K562 (cell line): Measurements from ENCODE around the gene RERE. TPM values are rescaled to one million over a fixed set of nuclear protein-coding genes. Genes with fewer than 3 reads are reported as not detected.

Experiments used
- ATAC-seq: fragments of 200-7000 bp; cut with Tn5 transposase; 3 replicates; pipeline ENCODE4 v1.9.1; 2020; ENCODE audit warnings: moderate library complexity
- BruUV-seq: library from RNA; stranded (reverse); fragments of 400-500 nt; replicated peaks from 2 replicates; lab custom pipeline; 2021; lab: Mats Ljungman, UMichigan
- CTCF ChIA-PET: fragments of 300-600 bp; formaldehyde crosslinking; extraction: SDS; loops from one replicate; lab custom pipeline; 2021; ENCODE audit warnings: low intra/inter-chr PET ratio; lab: Yijun Ruan, JAX
- POLR2A ChIA-PET: fragments of 300-600, 350-650 bp; sonication (Branson Sonifier 250); formaldehyde crosslinking; extraction: SDS; loops from one replicate; lab custom pipeline; 2021; ENCODE audit warnings: antibody characterized with exemption, inconsistent platforms; lab: Yijun Ruan, JAX
- DNase-seq, 4 experiments: peaks; one replicate each; pipeline versions ENCODE4 v3.0.0 to v3.0.0-alpha.2; 2011 to 2018; ENCODE audit warnings: low spot score in 3 of 4, mixed read lengths in 3 of 4; ENCODE audit errors: extremely low read depth in 1 of 4
- FAIRE-seq: peaks from 2 replicates; lab custom pipeline; 2011; peaks lifted over from hg19 to GRCh38; lab: Jason Lieb, UNC
- H2AFZ ChIP-seq: 2 replicates; pipeline ENCODE4 v1.6.0; 2011; ENCODE audit warnings: low read depth, low read length, control low read depth, inconsistent platforms
- H3K27ac ChIP-seq: fragments of 200-600 bp; 3 replicates; pipeline ENCODE4 v1.8.0; 2011; ENCODE audit warnings: low read depth, mild to moderate bottlenecking, control low read depth, inconsistent platforms, low read length, moderate library complexity, mixed read lengths; ENCODE audit errors: extremely low read depth
- H3K27me3 ChIP-seq, 2 experiments: fragments of 300-600 bp in 1 of 2; 2 replicates in 1 of 2; 3 replicates in 1 of 2; pipeline versions ENCODE4 v1.6.0 to v1.8.0; 2011; ENCODE audit warnings: inconsistent platforms in 2 of 2, low read length in 2 of 2, mild to moderate bottlenecking in 1 of 2, mixed read lengths in 1 of 2, moderate library complexity in 1 of 2; ENCODE audit not compliant: control insufficient read depth in 2 of 2, insufficient read depth in 2 of 2
- H3K36me3 ChIP-seq: fragments of 300-600 bp; 3 replicates; pipeline ENCODE4 v1.8.0; 2011; ENCODE audit warnings: mild to moderate bottlenecking, low read length, inconsistent platforms; ENCODE audit not compliant: control insufficient read depth, insufficient read depth
- H3K4me1 ChIP-seq, 2 experiments: fragments of 200-600 bp in 1 of 2; replicated peaks in 1 of 2; 2 replicates in 1 of 2; 3 replicates in 1 of 2; pipeline versions ENCODE4 v1.5.1 to v1.8.0; 2011; ENCODE audit warnings: inconsistent platforms in 2 of 2, low read length in 2 of 2, mild to moderate bottlenecking in 1 of 2, mixed read lengths in 1 of 2, moderate library complexity in 1 of 2; ENCODE audit not compliant: control insufficient read depth in 2 of 2, insufficient read depth in 2 of 2
- H3K4me2 ChIP-seq: 2 replicates; pipeline ENCODE4 v1.6.1; 2011; ENCODE audit warnings: low read length, control low read depth, inconsistent platforms, mixed read lengths; ENCODE audit not compliant: insufficient read depth
- H3K4me3 ChIP-seq: fragments of 200-600 bp; sonication (generic), shearing (Covaris generic); 2 replicates; pipeline ENCODE4 v1.5.1; 2016; ENCODE audit warnings: control low read depth, inconsistent platforms
- H3K79me2 ChIP-seq: fragments of 200-600 bp; 3 replicates; pipeline ENCODE4 v1.8.0; 2011; ENCODE audit warnings: low read length, inconsistent platforms; ENCODE audit not compliant: control insufficient read depth, insufficient read depth
- H3K9ac ChIP-seq, 2 experiments: 2 replicates each; pipeline versions ENCODE4 v1.6.0 to v1.6.1; 2011; ENCODE audit warnings: low read depth in 2 of 2, low read length in 2 of 2, control low read depth in 1 of 2, inconsistent platforms in 1 of 2, mild to moderate bottlenecking in 1 of 2, mixed read lengths in 1 of 2; ENCODE audit not compliant: insufficient read depth in 1 of 2
- H3K9me1 ChIP-seq: one replicate; pipeline ENCODE4 v1.6.0; 2011; ENCODE audit warnings: inconsistent platforms, mild to moderate bottlenecking, low read length, moderate library complexity; ENCODE audit not compliant: control insufficient read depth, insufficient read depth
- H3K9me3 ChIP-seq: replicated peaks from 2 replicates; pipeline ENCODE4 v1.5.1; 2011; ENCODE audit warnings: low read depth, low read length, inconsistent platforms; ENCODE audit not compliant: control insufficient read depth, insufficient read depth
- H4K20me1 ChIP-seq: replicated peaks from 2 replicates; pipeline ENCODE4 v1.6.1; 2011; ENCODE audit warnings: low read length, inconsistent platforms, mixed read lengths; ENCODE audit not compliant: control insufficient read depth, insufficient read depth
- CBX3 ChIP-seq, 2 experiments: IDR thresholded peaks; 1 replicate in 1 of 2; 2 replicates in 1 of 2; pipeline ENCODE4 v1.6.1; 2012; ENCODE audit warnings: inconsistent platforms in 2 of 2, low read length in 2 of 2, borderline replicate concordance in 1 of 2, control low read depth in 1 of 2
- DPF2 ChIP-seq: fragments of 450-650 bp; IDR thresholded peaks from 2 replicates; pipeline ENCODE4 v1.6.1; 2016
- GABPB2 ChIP-seq: fragments of 250-450 bp; sonication (Bioruptor Pico); conservative IDR thresholded peaks from 2 replicates; pipeline ENCODE4 v1.5.1; 2021; ENCODE audit warnings: mild to moderate bottlenecking
- GATAD2B ChIP-seq: fragments of 450-650 bp; IDR thresholded peaks from 2 replicates; pipeline ENCODE4 v1.6.1; 2017; ENCODE audit warnings: mild to moderate bottlenecking, borderline replicate concordance
- HDAC3 ChIP-seq: fragments of 450-650 bp; IDR thresholded peaks from 2 replicates; pipeline ENCODE4 v1.6.1; 2018; ENCODE audit warnings: borderline replicate concordance, mild to moderate bottlenecking, moderate library complexity; ENCODE audit not compliant: partially characterized antibody
- MTA2 ChIP-seq: fragments of 450-650 bp; IDR thresholded peaks from 2 replicates; pipeline ENCODE4 v1.6.1; 2016; ENCODE audit warnings: low read depth
- MYBL2 ChIP-seq, 2 experiments: fragments of 450-650 bp in 1 of 2; sonication (generic) in 1 of 2; formaldehyde crosslinking in 1 of 2; IDR thresholded peaks; 2 replicates each; pipeline versions ENCODE4 v1.6.1 to v1.8.1; 2017 to 2022; ENCODE audit warnings: borderline replicate concordance in 1 of 2, inconsistent platforms in 1 of 2, low read depth in 1 of 2, mild to moderate bottlenecking in 1 of 2, missing genetic modification reagents in 1 of 2, moderate library complexity in 1 of 2
- NR2C1 ChIP-seq, 2 experiments: fragments of 450-650 bp; IDR thresholded peaks; 2 replicates each; pipeline ENCODE4 v1.6.1; 2017; ENCODE audit warnings: mild to moderate bottlenecking in 2 of 2, antibody characterized with exemption in 1 of 2, inconsistent platforms in 1 of 2, missing compliant biosample characterization in 1 of 2, missing genetic modification characterization in 1 of 2
- OTX1 ChIP-seq: fragments of 450-650 bp; formaldehyde crosslinking; IDR thresholded peaks from 2 replicates; pipeline ENCODE4 v1.4.0; 2022; ENCODE audit warnings: mild to moderate bottlenecking
- SIN3B ChIP-seq: fragments of 450-650 bp; IDR thresholded peaks from 2 replicates; pipeline ENCODE4 v1.6.1; 2017; ENCODE audit warnings: low read depth, mild to moderate bottlenecking, moderate library complexity
- SRSF7 ChIP-seq: fragments of 200-400 bp; formaldehyde crosslinking; optimal IDR thresholded peaks from 2 replicates; pipeline ENCODE3; 2017; ENCODE audit warnings: mild to moderate bottlenecking, low read depth, low read length
- TCF3 ChIP-seq: sonication (generic); formaldehyde crosslinking; IDR thresholded peaks from 2 replicates; pipeline ENCODE4 v1.4.0; 2020; ENCODE audit warnings: mild to moderate bottlenecking, missing genetic modification reagents
- ZNF212 ChIP-seq: fragments of 450-650 bp; formaldehyde crosslinking; IDR thresholded peaks from 2 replicates; pipeline ENCODE4 v1.4.0; 2020; ENCODE audit warnings: mild to moderate bottlenecking
- ZNF780A ChIP-seq: fragments of 250-450 bp; sonication (Bioruptor Pico); IDR thresholded peaks from 2 replicates; pipeline ENCODE4 v1.5.0; 2021; ENCODE audit warnings: mild to moderate bottlenecking
- whole genome bisulfite sequencing: fragments of 100-300 bp; shearing (Covaris generic); methylation state at CpG from one replicate; pipeline ENCODE4 v1.1.6; 2016; ENCODE audit warnings: low coverage, mixed read lengths; ENCODE audit not compliant: insufficient coverage; ENCODE audit errors: missing lambda C conversion rate; 5-methylcytosine and 5-hydroxymethylcytosine counted together
- in situ Hi-C: fragments of 300-500 bp; cut with MboI; formaldehyde crosslinking; loops from 4 replicates; pipeline ENCODE4 v1.15.0; 2018; ENCODE audit warnings: inconsistent platforms, mixed read lengths
- intact Hi-C: fragments of 100-400 bp; cut with micrococcal nuclease; formaldehyde crosslinking; loops from 2 replicates; pipeline ENCODE4 v1.14.2; 2022
- polyA plus RNA-seq, 8 experiments: library from polyadenylated mRNA; depleted of rRNA in 4 of 8; stranded (reverse) in 5 of 8; unstranded in 3 of 8; fragments of >200 nt; fragmentation: Nextera tagmentation in 2 of 8; fragmentation: Illumina TruSeq in 1 of 8; extraction: Ambion mirVana in 2 of 8; extraction: Trizol in 1 of 8; gene quantifications; 2 replicates each; pipeline versions ENCODE4 v1.2.1 to v1.2.3, GENCODE V29; 2011 to 2014; ENCODE audit warnings: inconsistent platforms in 1 of 8, missing spikeins in 1 of 8
- total RNA-seq, 7 experiments: library from RNA; depleted of rRNA in 6 of 7; stranded (reverse); fragments of >200 nt in 6 of 7; fragmentation: Illumina TruSeq in 2 of 7; extraction: Trizol in 2 of 7; gene quantifications; 2 replicates each; pipeline versions ENCODE4 v1.2.1 to v1.2.3, GENCODE V29; 2011 to 2021; ENCODE audit warnings: low replicate concordance in 1 of 7
- TF ChIP-seq, protein P1 (sequence below), 2 experiments: IDR thresholded peaks; 2 replicates each; pipeline ENCODE4 v1.6.1; 2012; ENCODE audit warnings: improper control_type of control experiment in 2 of 2, low read depth in 2 of 2, low read length in 2 of 2, borderline replicate concordance in 1 of 2
- TF ChIP-seq, protein P2 (sequence below): fragments of 250-450 bp; sonication (Bioruptor Pico); IDR thresholded peaks from 2 replicates; pipeline ENCODE4 v1.4.0; 2020; ENCODE audit warnings: mild to moderate bottlenecking, moderate library complexity, borderline replicate concordance

RERE gene
- total and polyA plus RNA-seq, 9 of the 15 experiments (the other 6 are each of a cell fraction or from before 2014, with no cell fraction given) = 3.0 to 51.5 (median 13.4) TPM

DNA sequence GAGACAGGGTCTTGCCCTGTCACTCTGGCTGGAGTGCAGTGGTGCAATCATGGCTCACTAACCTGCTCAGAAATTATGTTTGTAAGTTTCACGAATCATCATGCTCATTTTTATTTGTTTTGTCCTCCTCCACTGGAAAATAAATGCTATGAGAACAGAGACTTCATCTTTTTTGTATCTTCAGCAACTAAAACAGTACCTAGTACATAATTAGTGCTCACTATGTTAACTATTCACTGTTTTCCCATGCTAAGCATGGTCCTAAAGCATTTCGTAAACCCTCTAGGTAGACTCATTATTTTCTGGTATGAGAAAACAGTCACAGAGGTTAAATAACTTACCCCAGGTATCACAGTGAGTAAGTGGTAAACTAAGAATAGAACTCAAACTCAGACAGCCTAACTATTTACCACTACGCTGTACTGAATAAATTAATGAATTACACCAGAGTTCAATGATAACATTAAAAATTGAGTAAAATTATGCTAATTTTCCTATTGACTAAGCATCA is 118.4 kb downstream of the RERE start (continued):
- TF ChIP-seq CBX3 (IDR thresholded peaks at IDR 0.05; ENCODE audit: borderline replicate concordance in 1 of 2, low read length in 2 of 2) (no peak), HDAC3 (no peak), GABPB2 (CRISPR knock-in tag) (no peak)

DNA sequence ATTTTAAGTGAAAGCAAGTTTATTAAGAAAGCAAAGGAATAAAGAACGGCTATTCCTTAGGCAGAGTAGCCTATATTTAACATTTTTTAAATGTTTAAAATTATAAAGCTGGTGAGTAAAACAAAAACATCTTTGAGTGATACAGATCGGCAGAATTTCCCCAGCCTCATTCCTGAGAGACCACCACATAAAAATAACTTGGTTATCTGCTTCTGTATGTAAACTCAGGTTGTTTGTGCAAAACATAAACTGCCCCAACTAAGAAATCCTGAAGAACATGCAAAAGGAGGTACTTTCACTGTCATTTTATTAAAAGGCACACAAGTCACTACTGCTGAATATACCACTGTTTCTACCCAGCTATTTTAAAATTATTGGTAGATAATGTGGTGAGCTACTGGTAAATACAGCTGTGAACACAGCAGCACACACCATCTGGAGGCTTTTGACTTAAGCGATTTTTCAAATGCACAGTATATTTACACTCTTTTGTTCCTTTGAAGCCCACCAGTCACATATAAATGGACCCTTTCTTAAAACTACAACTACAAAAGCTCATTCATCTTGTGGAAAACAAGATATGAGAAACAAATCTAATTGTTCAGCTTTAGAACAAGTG is 119.3 kb downstream of the RERE start:
- no peaks in the 10 kb centered on the region for H3K27me3 ChIP-seq
- no peaks in the 10 kb centered on the region for H3K36me3 ChIP-seq
- H3K9me3 ChIP-seq = no peaks in the 10 kb centered on the region
- peaks cover 82% of the 10 kb centered on the region for H3K79me2 ChIP-seq
- H3K4me1 ChIP-seq = peaks cover 14 to 26% of the 10 kb centered on the region in 2 experiments
- peaks cover 14% of the 10 kb centered on the region for H4K20me1 ChIP-seq
- DNase-seq = no peak
- no TSS peak for BruUV-seq
- in situ Hi-C loops = no loop called here
- ChIA-PET CTCF (interaction anchor here (0.6 kb wide), 1 partner anchor 185 kb away, joined by 3 read pairs; no protein-coding TSS in a partner anchor), POLR2A (interaction anchor here (1.0 kb wide), 1 partner anchor 8 kb away, joined by 4 read pairs; no protein-coding TSS in a partner anchor)
- no peak overlapping the region for H3K9ac ChIP-seq
- intact Hi-C loops = no loop called here
- H3K9me1 ChIP-seq = no peaks in the 10 kb centered on the region
- WGBS = 83% methylated on average over 3 of the region's 3 CpGs
- no peak for FAIRE-seq
- no peak overlapping the region for H3K4me3 ChIP-seq
- no peak for ATAC-seq
- no peak overlapping the region for H3K27ac ChIP-seq
- no peak overlapping the region for H3K4me2 ChIP-seq
- H2AFZ ChIP-seq = no peak overlapping the region
- TF ChIP-seq NR2C1 (IDR thresholded peaks at IDR 0.05) (no peak), NR2C1 (tag; IDR thresholded peaks at IDR 0.05) (no peak), DPF2 (no peak), MTA2 (no peak), MYBL2 (IDR thresholded peaks at IDR 0.05; ENCODE audit: low read depth) (no peak), MYBL2 (CRISPR knock-in tag; IDR thresholded peaks at IDR 0.05; ENCODE audit: borderline replicate concordance) (no peak), TCF3 (CRISPR knock-in tag) (no peak), SRSF7 (no peak), GATAD2B (no peak), OTX1 (CRISPR knock-in tag) (no peak), ZNF780A (no peak), SIN3B (no peak), ZNF212 (CRISPR knock-in tag) (no peak)
- TF ChIP-seq, protein P1, sequence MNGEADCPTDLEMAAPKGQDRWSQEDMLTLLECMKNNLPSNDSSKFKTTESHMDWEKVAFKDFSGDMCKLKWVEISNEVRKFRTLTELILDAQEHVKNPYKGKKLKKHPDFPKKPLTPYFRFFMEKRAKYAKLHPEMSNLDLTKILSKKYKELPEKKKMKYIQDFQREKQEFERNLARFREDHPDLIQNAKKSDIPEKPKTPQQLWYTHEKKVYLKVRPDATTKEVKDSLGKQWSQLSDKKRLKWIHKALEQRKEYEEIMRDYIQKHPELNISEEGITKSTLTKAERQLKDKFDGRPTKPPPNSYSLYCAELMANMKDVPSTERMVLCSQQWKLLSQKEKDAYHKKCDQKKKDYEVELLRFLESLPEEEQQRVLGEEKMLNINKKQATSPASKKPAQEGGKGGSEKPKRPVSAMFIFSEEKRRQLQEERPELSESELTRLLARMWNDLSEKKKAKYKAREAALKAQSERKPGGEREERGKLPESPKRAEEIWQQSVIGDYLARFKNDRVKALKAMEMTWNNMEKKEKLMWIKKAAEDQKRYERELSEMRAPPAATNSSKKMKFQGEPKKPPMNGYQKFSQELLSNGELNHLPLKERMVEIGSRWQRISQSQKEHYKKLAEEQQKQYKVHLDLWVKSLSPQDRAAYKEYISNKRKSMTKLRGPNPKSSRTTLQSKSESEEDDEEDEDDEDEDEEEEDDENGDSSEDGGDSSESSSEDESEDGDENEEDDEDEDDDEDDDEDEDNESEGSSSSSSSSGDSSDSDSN (IDR thresholded peaks at IDR 0.05; ENCODE audit: borderline replicate concordance in 1 of 2, low read depth in 2 of 2, low read length in 2 of 2) = no peak
- TF ChIP-seq, protein P2, sequence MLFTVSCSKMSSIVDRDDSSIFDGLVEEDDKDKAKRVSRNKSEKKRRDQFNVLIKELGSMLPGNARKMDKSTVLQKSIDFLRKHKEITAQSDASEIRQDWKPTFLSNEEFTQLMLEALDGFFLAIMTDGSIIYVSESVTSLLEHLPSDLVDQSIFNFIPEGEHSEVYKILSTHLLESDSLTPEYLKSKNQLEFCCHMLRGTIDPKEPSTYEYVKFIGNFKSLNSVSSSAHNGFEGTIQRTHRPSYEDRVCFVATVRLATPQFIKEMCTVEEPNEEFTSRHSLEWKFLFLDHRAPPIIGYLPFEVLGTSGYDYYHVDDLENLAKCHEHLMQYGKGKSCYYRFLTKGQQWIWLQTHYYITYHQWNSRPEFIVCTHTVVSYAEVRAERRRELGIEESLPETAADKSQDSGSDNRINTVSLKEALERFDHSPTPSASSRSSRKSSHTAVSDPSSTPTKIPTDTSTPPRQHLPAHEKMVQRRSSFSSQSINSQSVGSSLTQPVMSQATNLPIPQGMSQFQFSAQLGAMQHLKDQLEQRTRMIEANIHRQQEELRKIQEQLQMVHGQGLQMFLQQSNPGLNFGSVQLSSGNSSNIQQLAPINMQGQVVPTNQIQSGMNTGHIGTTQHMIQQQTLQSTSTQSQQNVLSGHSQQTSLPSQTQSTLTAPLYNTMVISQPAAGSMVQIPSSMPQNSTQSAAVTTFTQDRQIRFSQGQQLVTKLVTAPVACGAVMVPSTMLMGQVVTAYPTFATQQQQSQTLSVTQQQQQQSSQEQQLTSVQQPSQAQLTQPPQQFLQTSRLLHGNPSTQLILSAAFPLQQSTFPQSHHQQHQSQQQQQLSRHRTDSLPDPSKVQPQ (CRISPR knock-in tag) = no peak
